GM12878 (cell line): ENCODE results near the gene B4GALNT2. TPM values are rescaled to one million over a fixed set of nuclear protein-coding genes. Genes with fewer than 3 reads are reported as not detected.

Experiments used
- CBFB ChIP-seq: IDR thresholded peaks from 2 replicates; pipeline ENCODE4 v1.6.1; 2016; ENCODE audit warnings: antibody characterized with exemption, low read depth
- CHD4 ChIP-seq: fragments of 200-600 bp; sonication (generic); IDR thresholded peaks from 2 replicates; pipeline ENCODE4 v1.6.1; 2016; ENCODE audit warnings: mild to moderate bottlenecking
- HDAC6 ChIP-seq: fragments of 200-600 bp; sonication (generic); IDR thresholded peaks from one replicate; pipeline ENCODE4 v1.8.0; 2017; ENCODE audit warnings: antibody characterized with exemption; ENCODE audit not compliant: unreplicated experiment
- LARP7 ChIP-seq: fragments of 450-650 bp; IDR thresholded peaks from 2 replicates; pipeline ENCODE4 v1.6.1; 2017; ENCODE audit warnings: mild to moderate bottlenecking
- MTA3 ChIP-seq: IDR thresholded peaks from 2 replicates; pipeline ENCODE4 v1.6.1; 2012; ENCODE audit warnings: low read length, inconsistent platforms, borderline replicate concordance
- NR2C1 ChIP-seq: fragments of 450-650 bp; IDR thresholded peaks from 2 replicates; pipeline ENCODE4 v1.6.1; 2017; ENCODE audit warnings: antibody characterized with exemption, mild to moderate bottlenecking, moderate library complexity
- NR2C2 ChIP-seq: IDR thresholded peaks from 2 replicates; pipeline ENCODE4 v1.6.1; 2011; ENCODE audit warnings: borderline replicate concordance, low read depth; ENCODE audit not compliant: control insufficient read depth, insufficient read length
- POLR2AphosphoS5 ChIP-seq: IDR thresholded peaks from 2 replicates; pipeline ENCODE4 v1.6.1; 2011; ENCODE audit warnings: mild to moderate bottlenecking, low read length, inconsistent platforms
- POU2F2 ChIP-seq: IDR thresholded peaks from 3 replicates; pipeline ENCODE4 v1.6.1; 2011; ENCODE audit warnings: low read depth, mild to moderate bottlenecking, low read length, borderline replicate concordance
- RCOR1 ChIP-seq: conservative IDR thresholded peaks from 2 replicates; pipeline ENCODE4 v1.6.1; 2012; ENCODE audit warnings: low read depth, low read length, improper control_type of control experiment
- STAT3 ChIP-seq: IDR thresholded peaks from 2 replicates; pipeline ENCODE4 v1.6.1; 2011; ENCODE audit warnings: low read depth, low read length, improper control_type of control experiment
- TAF1 ChIP-seq: IDR thresholded peaks from 2 replicates; pipeline ENCODE4 v1.6.1; 2011; ENCODE audit warnings: mild to moderate bottlenecking, low read depth, low read length, borderline replicate concordance
- ZNF384 ChIP-seq: IDR thresholded peaks from 2 replicates; pipeline ENCODE4 v1.6.1; 2012; ENCODE audit warnings: low read depth, mild to moderate bottlenecking, low read length, improper control_type of control experiment, borderline replicate concordance
- polyA plus RNA-seq, 11 experiments: library from polyadenylated mRNA; depleted of rRNA in 4 of 11; unstranded in 6 of 11; stranded (reverse) in 5 of 11; fragments of >200 nt; fragmentation: Nextera tagmentation in 4 of 11; fragmentation: Illumina TruSeq in 1 of 11; extraction: Ambion mirVana in 4 of 11; extraction: Trizol in 1 of 11; gene quantifications; 1 replicate in 1 of 11; 2 replicates in 10 of 11; pipeline versions ENCODE4 v1.2.1 to v1.2.3, GENCODE V29; 2011 to 2016; ENCODE audit warnings: inconsistent platforms in 2 of 11, missing spikeins in 2 of 11, low read depth in 1 of 11
- total RNA-seq, 4 experiments: library from RNA; depleted of rRNA in 3 of 4; stranded (reverse); fragments of >200 nt in 3 of 4; fragmentation: Illumina TruSeq in 1 of 4; extraction: Trizol in 1 of 4; gene quantifications; 2 replicates each; pipeline versions ENCODE4 v1.2.1 to v1.2.3, GENCODE V29; 2013 to 2021
- TF ChIP-seq, protein P1 (sequence below): fragments of 450-650 bp; IDR thresholded peaks from 2 replicates; pipeline ENCODE4 v1.6.1; 2014; ENCODE audit warnings: mild to moderate bottlenecking
- TF ChIP-seq, protein P2 (sequence below): IDR thresholded peaks from 2 replicates; pipeline ENCODE4 v1.6.1; 2012; ENCODE audit warnings: improper control_type of control experiment, low read depth, low read length; ENCODE audit not compliant: insufficient replicate concordance

The B4GALNT2 gene
- total and polyA plus RNA-seq, 10 of the 15 experiments (the other 5 are each of a cell fraction or from before 2014, with no cell fraction given) = not detected

GRCh38 chr17:49217651-49218413, 85.3 kb downstream of the B4GALNT2 start (continued):
- peak; percentile 65 for TF ChIP-seq POLR2AphosphoS5
- TF ChIP-seq ZNF384 = peak; percentile 54; the same call in 1 of the 2 replicates
- TF ChIP-seq POU2F2 = peak; percentile 82; the same call in 1 of the 3 replicates
- TF ChIP-seq CHD4 = no peak
- TF ChIP-seq, protein P1, sequence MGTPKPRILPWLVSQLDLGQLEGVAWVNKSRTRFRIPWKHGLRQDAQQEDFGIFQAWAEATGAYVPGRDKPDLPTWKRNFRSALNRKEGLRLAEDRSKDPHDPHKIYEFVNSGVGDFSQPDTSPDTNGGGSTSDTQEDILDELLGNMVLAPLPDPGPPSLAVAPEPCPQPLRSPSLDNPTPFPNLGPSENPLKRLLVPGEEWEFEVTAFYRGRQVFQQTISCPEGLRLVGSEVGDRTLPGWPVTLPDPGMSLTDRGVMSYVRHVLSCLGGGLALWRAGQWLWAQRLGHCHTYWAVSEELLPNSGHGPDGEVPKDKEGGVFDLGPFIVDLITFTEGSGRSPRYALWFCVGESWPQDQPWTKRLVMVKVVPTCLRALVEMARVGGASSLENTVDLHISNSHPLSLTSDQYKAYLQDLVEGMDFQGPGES = no peak
- TF ChIP-seq, protein P2, sequence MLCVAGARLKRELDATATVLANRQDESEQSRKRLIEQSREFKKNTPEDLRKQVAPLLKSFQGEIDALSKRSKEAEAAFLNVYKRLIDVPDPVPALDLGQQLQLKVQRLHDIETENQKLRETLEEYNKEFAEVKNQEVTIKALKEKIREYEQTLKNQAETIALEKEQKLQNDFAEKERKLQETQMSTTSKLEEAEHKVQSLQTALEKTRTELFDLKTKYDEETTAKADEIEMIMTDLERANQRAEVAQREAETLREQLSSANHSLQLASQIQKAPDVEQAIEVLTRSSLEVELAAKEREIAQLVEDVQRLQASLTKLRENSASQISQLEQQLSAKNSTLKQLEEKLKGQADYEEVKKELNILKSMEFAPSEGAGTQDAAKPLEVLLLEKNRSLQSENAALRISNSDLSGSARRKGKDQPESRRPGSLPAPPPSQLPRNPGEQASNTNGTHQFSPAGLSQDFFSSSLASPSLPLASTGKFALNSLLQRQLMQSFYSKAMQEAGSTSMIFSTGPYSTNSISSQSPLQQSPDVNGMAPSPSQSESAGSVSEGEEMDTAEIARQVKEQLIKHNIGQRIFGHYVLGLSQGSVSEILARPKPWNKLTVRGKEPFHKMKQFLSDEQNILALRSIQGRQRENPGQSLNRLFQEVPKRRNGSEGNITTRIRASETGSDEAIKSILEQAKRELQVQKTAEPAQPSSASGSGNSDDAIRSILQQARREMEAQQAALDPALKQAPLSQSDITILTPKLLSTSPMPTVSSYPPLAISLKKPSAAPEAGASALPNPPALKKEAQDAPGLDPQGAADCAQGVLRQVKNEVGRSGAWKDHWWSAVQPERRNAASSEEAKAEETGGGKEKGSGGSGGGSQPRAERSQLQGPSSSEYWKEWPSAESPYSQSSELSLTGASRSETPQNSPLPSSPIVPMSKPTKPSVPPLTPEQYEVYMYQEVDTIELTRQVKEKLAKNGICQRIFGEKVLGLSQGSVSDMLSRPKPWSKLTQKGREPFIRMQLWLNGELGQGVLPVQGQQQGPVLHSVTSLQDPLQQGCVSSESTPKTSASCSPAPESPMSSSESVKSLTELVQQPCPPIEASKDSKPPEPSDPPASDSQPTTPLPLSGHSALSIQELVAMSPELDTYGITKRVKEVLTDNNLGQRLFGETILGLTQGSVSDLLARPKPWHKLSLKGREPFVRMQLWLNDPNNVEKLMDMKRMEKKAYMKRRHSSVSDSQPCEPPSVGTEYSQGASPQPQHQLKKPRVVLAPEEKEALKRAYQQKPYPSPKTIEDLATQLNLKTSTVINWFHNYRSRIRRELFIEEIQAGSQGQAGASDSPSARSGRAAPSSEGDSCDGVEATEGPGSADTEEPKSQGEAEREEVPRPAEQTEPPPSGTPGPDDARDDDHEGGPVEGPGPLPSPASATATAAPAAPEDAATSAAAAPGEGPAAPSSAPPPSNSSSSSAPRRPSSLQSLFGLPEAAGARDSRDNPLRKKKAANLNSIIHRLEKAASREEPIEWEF = peak; percentile 99
- TF ChIP-seq STAT3 = 0 out of 2 replicates have a peak, but pooled peaks have one; percentile 52
- TF ChIP-seq CBFB = peak; percentile 84
- no peak; the same call in 1 of the 2 replicates for TF ChIP-seq TAF1
- TF ChIP-seq MTA3 = no peak; the same call in 1 of the 2 replicates
- peak; percentile 22; the same call in 1 of the 2 replicates for TF ChIP-seq LARP7
- no peak for TF ChIP-seq HDAC6
- TF ChIP-seq NR2C2 = no peak
- peak; percentile 87; the same call in 1 of the 2 replicates for TF ChIP-seq RCOR1
- 0 out of 2 replicates have a peak, but pooled peaks have one; percentile 24 for TF ChIP-seq NR2C1
